GM12878 (cell line): ENCODE data around the gene REPS2.

Experiments
- EZH2 ChIP-seq: IDR thresholded peaks from 2 replicates; pipeline ENCODE4 v1.6.1; 2012; ENCODE audit warnings: low read depth, mild to moderate bottlenecking, control low read depth, inconsistent platforms, low read length, borderline replicate concordance; ENCODE audit not compliant: control insufficient read depth
- SUZ12 ChIP-seq: fragments of 200-600 bp; sonication (generic); IDR thresholded peaks from one replicate; pipeline ENCODE4 v1.6.1; 2018; ENCODE audit warnings: antibody characterized with exemption, mild to moderate bottlenecking; ENCODE audit not compliant: unreplicated experiment
- ZNF274 ChIP-seq: IDR thresholded peaks from one replicate; pipeline ENCODE4 v1.8.0; 2011; ENCODE audit not compliant: insufficient read length, insufficient read depth
- TF ChIP-seq, protein P1 (sequence below): IDR thresholded peaks from 2 replicates; pipeline ENCODE4 v1.6.1; 2011; ENCODE audit warnings: low read depth, low read length, improper control_type of control experiment, borderline replicate concordance

DNA sequence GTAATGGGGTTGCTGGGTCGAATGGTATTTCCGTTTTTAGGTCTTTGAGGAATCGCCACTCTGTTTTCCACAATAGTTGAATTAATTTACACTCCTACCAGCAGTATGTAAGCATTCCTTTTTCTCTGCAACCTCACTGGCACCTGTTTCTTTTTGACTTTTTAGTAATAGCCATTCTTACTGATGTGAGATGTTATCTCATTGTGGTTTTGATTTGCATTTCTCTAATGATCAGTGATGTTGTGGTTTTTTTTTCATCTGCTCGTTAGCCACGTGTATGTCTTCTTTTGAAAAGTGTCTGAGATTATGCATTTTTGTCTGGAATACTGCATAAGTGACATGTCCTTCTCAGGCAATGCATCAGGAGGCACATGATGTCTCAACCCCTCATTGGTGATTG lies 28.8 kb downstream of the REPS2 start:
- TF ChIP-seq, protein P1, sequence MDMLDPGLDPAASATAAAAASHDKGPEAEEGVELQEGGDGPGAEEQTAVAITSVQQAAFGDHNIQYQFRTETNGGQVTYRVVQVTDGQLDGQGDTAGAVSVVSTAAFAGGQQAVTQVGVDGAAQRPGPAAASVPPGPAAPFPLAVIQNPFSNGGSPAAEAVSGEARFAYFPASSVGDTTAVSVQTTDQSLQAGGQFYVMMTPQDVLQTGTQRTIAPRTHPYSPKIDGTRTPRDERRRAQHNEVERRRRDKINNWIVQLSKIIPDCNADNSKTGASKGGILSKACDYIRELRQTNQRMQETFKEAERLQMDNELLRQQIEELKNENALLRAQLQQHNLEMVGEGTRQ, result no peak
- TF ChIP-seq EZH2 (no peak), ZNF274 (no peak), SUZ12 (no peak)
